ENCODE results near the gene EIF5B.

GRCh38 chr2:99346218-99346617 lies 9.0 kb downstream of the EIF5B start:
- no peak for TF ChIP-seq CTCF (IDR thresholded peaks at IDR 0.05; ENCODE audit: insufficient read depth, low read length)
- no peak for TF ChIP-seq SPI1 (IDR thresholded peaks at IDR 0.05; ENCODE audit: borderline replicate concordance, low read depth)
- TF ChIP-seq POLR2AphosphoS5 (IDR thresholded peaks at IDR 0.05; ENCODE audit: low read depth) = no peak
- no peak for TF ChIP-seq REST (IDR thresholded peaks at IDR 0.05; ENCODE audit: insufficient replicate concordance, low read depth)
